PC-3 (cell line): ENCODE measurements around the gene SDK2. TPM values are rescaled to one million over a fixed set of nuclear protein-coding genes. Genes with fewer than 3 reads are reported as not detected.

Experiments used
- ATAC-seq: fragments of 200-7000 bp; cut with Tn5 transposase; 2 replicates; pipeline ENCODE4 v1.9.1; 2020; ENCODE audit warnings: mild to moderate bottlenecking, moderate library complexity
- BruUV-seq: library from RNA; stranded (reverse); fragments of 400-500 nt; replicated peaks from 2 replicates; lab custom pipeline; 2021; lab: Mats Ljungman, UMichigan
- CTCF ChIA-PET: fragments of 300-600 bp; sonication (Branson Sonifier 250); formaldehyde crosslinking; loops from one replicate; lab custom pipeline; 2022; ENCODE audit warnings: antibody characterized with exemption; lab: Charles Lee
- POLR2A ChIA-PET: fragments of 300-600 bp; sonication (Branson Sonifier 250); formaldehyde crosslinking; loops from one replicate; lab custom pipeline; 2022; ENCODE audit warnings: antibody characterized with exemption; ENCODE audit not compliant: unreplicated experiment; lab: Charles Lee
- DNase-seq: peaks from one replicate; pipeline ENCODE4 v3.0.0-alpha.2; 2015
- H2AFZ ChIP-seq: fragments of 300-600 bp; sonication (generic); 2 replicates; pipeline ENCODE4 v1.6.0; 2016; ENCODE audit warnings: antibody characterized with exemption, low read length
- H3F3A ChIP-seq: fragments of 300-600 bp; sonication (generic); one replicate; pipeline ENCODE4 v1.6.0; 2017; ENCODE audit warnings: antibody characterized with exemption, low read length, control low read depth, mild to moderate bottlenecking; ENCODE audit not compliant: unreplicated experiment
- H3K27ac ChIP-seq: fragments of 300-600 bp; sonication (generic); 2 replicates; pipeline ENCODE4 v1.5.1; 2016; ENCODE audit warnings: mild to moderate bottlenecking, low read length
- H3K27me3 ChIP-seq: fragments of 300-600 bp; sonication (generic); 2 replicates; pipeline ENCODE4 v1.6.1; 2016; ENCODE audit warnings: low read length, mixed read lengths
- H3K36me3 ChIP-seq: fragments of 300-600 bp; sonication (generic); 2 replicates; pipeline ENCODE4 v1.6.1; 2016; ENCODE audit warnings: low read depth, mixed run types, low read length, mixed read lengths
- H3K4me1 ChIP-seq: fragments of 300-600 bp; sonication (generic); 2 replicates; pipeline ENCODE4 v1.5.1; 2016; ENCODE audit warnings: low read length; ENCODE audit not compliant: insufficient read depth
- H3K4me2 ChIP-seq: fragments of 300-600 bp; sonication (generic); 2 replicates; pipeline ENCODE4 v1.6.0; 2016; ENCODE audit warnings: low read length
- H3K4me3 ChIP-seq: fragments of 300-600 bp; sonication (generic); 2 replicates; pipeline ENCODE4 v1.5.1; 2016; ENCODE audit warnings: mild to moderate bottlenecking, low read length, mixed read lengths
- H3K79me2 ChIP-seq: fragments of 300-600 bp; sonication (generic); 2 replicates; pipeline ENCODE4 v1.6.1; 2017; ENCODE audit warnings: low read length, mixed read lengths
- H3K9ac ChIP-seq: fragments of 300-600 bp; sonication (generic); 2 replicates; pipeline ENCODE4 v1.6.0; 2016; ENCODE audit warnings: mild to moderate bottlenecking, low read length
- H3K9me2 ChIP-seq: fragments of 300-600 bp; sonication (generic); replicated peaks from 2 replicates; pipeline ENCODE4 v1.6.1; 2016; ENCODE audit warnings: mixed run types, low read length, mixed read lengths
- H3K9me3 ChIP-seq: fragments of 300-600 bp; sonication (generic); 2 replicates; pipeline ENCODE4 v1.6.1; 2016; ENCODE audit warnings: low read length, mixed read lengths
- H4K20me1 ChIP-seq: fragments of 300-600 bp; sonication (generic); 2 replicates; pipeline ENCODE4 v1.6.1; 2016; ENCODE audit warnings: low read length, mixed read lengths
- EZH2 ChIP-seq: fragments of 300-600 bp; sonication (generic); IDR thresholded peaks from one replicate; pipeline ENCODE4 v1.6.1; 2017; ENCODE audit warnings: antibody characterized with exemption, mild to moderate bottlenecking, low read length; ENCODE audit not compliant: unreplicated experiment
- EZH2phosphoT487 ChIP-seq: fragments of 300-600 bp; sonication (generic); IDR thresholded peaks from 2 replicates; pipeline ENCODE4 v1.6.1; 2018; ENCODE audit warnings: mild to moderate bottlenecking, antibody characterized with exemption, low read length, borderline replicate concordance
- intact Hi-C: fragments of 100-400 bp; cut with micrococcal nuclease; formaldehyde crosslinking; loops from 2 replicates; pipeline ENCODE4 v1.9.0; 2023
- total RNA-seq: library from RNA; depleted of rRNA; stranded (reverse); fragments of >200 nt; gene quantifications from 2 replicates; pipeline ENCODE4 v1.2.3, GENCODE V29; 2014
- TF ChIP-seq, protein P1 (sequence below): fragments of 300-600 bp; sonication (generic); conservative IDR thresholded peaks from 2 replicates; pipeline ENCODE4 v1.5.1; 2017; ENCODE audit warnings: antibody characterized with exemption, low read depth, mild to moderate bottlenecking, low read length

SDK2 gene
- total RNA-seq, 1 experiment from 2014 or later: 0.07 TPM

GRCh38 chr17:73584987-73585386 is 59.3 kb downstream of the SDK2 start:
- H3K4me3 ChIP-seq: no peak overlapping the region
- no peaks in the 10 kb centered on the region for H3F3A ChIP-seq
- H3K27me3 ChIP-seq: peaks cover 68% of the 10 kb centered on the region
- ChIA-PET POLR2A (no interaction called here), CTCF (no interaction called here)
- H3K9ac ChIP-seq: no peak overlapping the region
- DNase-seq (no peak), ATAC-seq (no peak)
- TF ChIP-seq EZH2phosphoT487 (no peak), EZH2 (no peak)
- TF ChIP-seq, protein P1, sequence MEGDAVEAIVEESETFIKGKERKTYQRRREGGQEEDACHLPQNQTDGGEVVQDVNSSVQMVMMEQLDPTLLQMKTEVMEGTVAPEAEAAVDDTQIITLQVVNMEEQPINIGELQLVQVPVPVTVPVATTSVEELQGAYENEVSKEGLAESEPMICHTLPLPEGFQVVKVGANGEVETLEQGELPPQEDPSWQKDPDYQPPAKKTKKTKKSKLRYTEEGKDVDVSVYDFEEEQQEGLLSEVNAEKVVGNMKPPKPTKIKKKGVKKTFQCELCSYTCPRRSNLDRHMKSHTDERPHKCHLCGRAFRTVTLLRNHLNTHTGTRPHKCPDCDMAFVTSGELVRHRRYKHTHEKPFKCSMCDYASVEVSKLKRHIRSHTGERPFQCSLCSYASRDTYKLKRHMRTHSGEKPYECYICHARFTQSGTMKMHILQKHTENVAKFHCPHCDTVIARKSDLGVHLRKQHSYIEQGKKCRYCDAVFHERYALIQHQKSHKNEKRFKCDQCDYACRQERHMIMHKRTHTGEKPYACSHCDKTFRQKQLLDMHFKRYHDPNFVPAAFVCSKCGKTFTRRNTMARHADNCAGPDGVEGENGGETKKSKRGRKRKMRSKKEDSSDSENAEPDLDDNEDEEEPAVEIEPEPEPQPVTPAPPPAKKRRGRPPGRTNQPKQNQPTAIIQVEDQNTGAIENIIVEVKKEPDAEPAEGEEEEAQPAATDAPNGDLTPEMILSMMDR: no peak
- H3K9me2 ChIP-seq: no peaks in the 10 kb centered on the region
- no peaks in the 10 kb centered on the region; the same call in 1 of the 2 replicates for H3K9me3 ChIP-seq
- H3K27ac ChIP-seq: no peak overlapping the region
- no peak overlapping the region for H2AFZ ChIP-seq
- BruUV-seq: no TSS peak
- H3K4me2 ChIP-seq: no peak overlapping the region
- no peaks in the 10 kb centered on the region for H3K4me1 ChIP-seq
- no peaks in the 10 kb centered on the region for H3K36me3 ChIP-seq
- intact Hi-C loops: no loop called here
- H4K20me1 ChIP-seq: no peaks in the 10 kb centered on the region
- no peaks in the 10 kb centered on the region for H3K79me2 ChIP-seq

DNA sequence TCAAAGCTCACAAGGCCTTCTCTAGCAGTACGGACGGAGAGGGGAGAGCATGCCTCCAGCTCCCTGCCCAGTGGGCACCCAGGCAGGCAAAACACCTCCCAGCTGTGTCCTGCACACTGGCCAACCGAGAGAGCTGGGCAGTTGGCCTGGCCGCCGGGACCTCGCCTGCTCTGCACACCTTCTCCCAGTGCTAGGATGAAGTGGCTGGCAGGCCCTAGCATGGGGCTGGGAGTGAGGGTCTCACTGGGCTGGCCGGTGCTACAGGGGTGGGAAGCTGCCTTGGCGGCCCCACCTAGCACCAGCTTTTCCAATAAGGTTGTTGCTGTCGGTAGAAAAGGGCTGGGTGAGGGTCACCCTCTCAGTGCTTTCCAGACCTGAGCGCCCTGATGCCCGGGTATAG is 60.2 kb downstream of the SDK2 start:
- Histone ChIP-seq H3K9me3 (no peaks in the 10 kb centered on the region; the same call in 1 of the 2 replicates), H3K36me3 (no peaks in the 10 kb centered on the region), H3K79me2 (no peaks in the 10 kb centered on the region), H3K9me2 (no peaks in the 10 kb centered on the region), H3K4me3 (no peak overlapping the region), H3K27ac (no peak overlapping the region), H4K20me1 (no peaks in the 10 kb centered on the region), H2AFZ (no peak overlapping the region), H3F3A (no peaks in the 10 kb centered on the region), H3K9ac (no peak overlapping the region), H3K4me2 (no peak overlapping the region), H3K4me1 (no peaks in the 10 kb centered on the region), H3K27me3 (peaks cover 66% of the 10 kb centered on the region)
- ATAC-seq (no peak), DNase-seq (no peak)
- CTCF ChIA-PET: no interaction called here
- intact Hi-C loops: no loop called here
- POLR2A ChIA-PET: no interaction called here
- no TSS peak for BruUV-seq
- TF ChIP-seq EZH2: no peak
- TF ChIP-seq, protein P1: no peak
- no peak for TF ChIP-seq EZH2phosphoT487

DNA sequence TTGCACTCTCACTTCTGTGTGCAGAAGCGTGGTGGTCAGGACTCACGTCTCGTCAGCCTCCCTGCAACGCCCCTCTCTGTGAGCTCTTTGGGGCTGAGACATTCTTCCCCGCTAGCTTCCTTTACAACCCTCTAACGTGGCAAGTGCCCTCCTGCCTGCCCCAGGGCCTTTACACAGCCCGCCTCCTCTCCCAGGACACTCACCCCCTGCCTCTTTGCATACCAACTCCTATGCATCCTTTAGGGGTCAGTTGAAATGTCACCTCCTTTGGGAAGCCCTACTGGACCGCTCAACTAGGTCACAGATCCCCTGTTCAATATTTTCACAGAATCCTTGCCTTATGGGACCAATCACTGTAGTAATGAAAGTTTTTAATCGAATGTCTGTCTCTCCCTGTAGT is 61.4 kb downstream of the SDK2 start:
- Histone ChIP-seq H3K9me2 (no peaks in the 10 kb centered on the region), H3F3A (no peaks in the 10 kb centered on the region), H3K4me3 (no peak overlapping the region), H2AFZ (no peak overlapping the region), H3K4me2 (no peak overlapping the region), H3K79me2 (no peaks in the 10 kb centered on the region), H3K9me3 (no peaks in the 10 kb centered on the region; the same call in 1 of the 2 replicates), H3K36me3 (no peaks in the 10 kb centered on the region), H3K27ac (no peak overlapping the region), H4K20me1 (no peaks in the 10 kb centered on the region), H3K4me1 (no peaks in the 10 kb centered on the region), H3K9ac (no peak overlapping the region), H3K27me3 (peaks cover 68% of the 10 kb centered on the region)
- ChIA-PET CTCF (no interaction called here), POLR2A (no interaction called here)
- TF ChIP-seq EZH2phosphoT487: no peak
- intact Hi-C loops: no loop called here
- DNase-seq (no peak), ATAC-seq (no peak)
- no TSS peak for BruUV-seq
